AG04449 (cell line): ENCODE measurements around the gene CIB1.

Experiments
- CTCF ChIA-PET: fragments of 350-600 bp; formaldehyde crosslinking; extraction: SDS; loops from one replicate; lab custom pipeline; 2021; ENCODE audit warnings: antibody characterized with exemption; lab: Yijun Ruan, JAX
- POLR2A ChIA-PET: fragments of 400-600, 350-600 bp; formaldehyde crosslinking; extraction: SDS; loops from one replicate; lab custom pipeline; 2020; ENCODE audit warnings: antibody characterized with exemption, inconsistent platforms; lab: Yijun Ruan, JAX
- DNase-seq: peaks from one replicate; pipeline ENCODE4 v3.0.0-alpha.2; 2010; ENCODE audit warnings: low read depth, low spot score
- H3K4me3 ChIP-seq: 2 replicates; pipeline ENCODE4 v1.5.1; 2011; ENCODE audit warnings: low read depth, mild to moderate bottlenecking, control low read depth, low read length
- CTCF ChIP-seq: IDR thresholded peaks from one replicate; pipeline ENCODE4 v1.5.1; 2011; ENCODE audit warnings: mild to moderate bottlenecking, moderate library complexity, low read length, control low read depth, inconsistent platforms; ENCODE audit not compliant: insufficient read depth; ENCODE audit errors: missing control alignments

CIB1 gene

GRCh38 chr15:90213818-90214204 is 19.9 kb downstream of the CIB1 start:
- no peak for TF ChIP-seq CTCF
- DNase-seq, result no peak
- CTCF ChIA-PET, result interaction anchor here (1.3 to 1.8 kb wide), 3 partner anchors 9 to 12 kb away, joined by 3 to 7 read pairs (median 4); no protein-coding TSS in a partner anchor
- POLR2A ChIA-PET, result no interaction called here
- H3K4me3 ChIP-seq, result no peak overlapping the region

GRCh38 chr15:90213122-90213817 is 20.5 kb downstream of the CIB1 start:
- CTCF ChIA-PET, result interaction anchor here (1.3 to 1.8 kb wide), 4 partner anchors 8 to 11 kb away, joined by 3 to 14 read pairs (median 6); no protein-coding TSS in a partner anchor
- POLR2A ChIA-PET, result no interaction called here
- no peak overlapping the region for H3K4me3 ChIP-seq
- no peak for DNase-seq
- no peak for TF ChIP-seq CTCF

DNA sequence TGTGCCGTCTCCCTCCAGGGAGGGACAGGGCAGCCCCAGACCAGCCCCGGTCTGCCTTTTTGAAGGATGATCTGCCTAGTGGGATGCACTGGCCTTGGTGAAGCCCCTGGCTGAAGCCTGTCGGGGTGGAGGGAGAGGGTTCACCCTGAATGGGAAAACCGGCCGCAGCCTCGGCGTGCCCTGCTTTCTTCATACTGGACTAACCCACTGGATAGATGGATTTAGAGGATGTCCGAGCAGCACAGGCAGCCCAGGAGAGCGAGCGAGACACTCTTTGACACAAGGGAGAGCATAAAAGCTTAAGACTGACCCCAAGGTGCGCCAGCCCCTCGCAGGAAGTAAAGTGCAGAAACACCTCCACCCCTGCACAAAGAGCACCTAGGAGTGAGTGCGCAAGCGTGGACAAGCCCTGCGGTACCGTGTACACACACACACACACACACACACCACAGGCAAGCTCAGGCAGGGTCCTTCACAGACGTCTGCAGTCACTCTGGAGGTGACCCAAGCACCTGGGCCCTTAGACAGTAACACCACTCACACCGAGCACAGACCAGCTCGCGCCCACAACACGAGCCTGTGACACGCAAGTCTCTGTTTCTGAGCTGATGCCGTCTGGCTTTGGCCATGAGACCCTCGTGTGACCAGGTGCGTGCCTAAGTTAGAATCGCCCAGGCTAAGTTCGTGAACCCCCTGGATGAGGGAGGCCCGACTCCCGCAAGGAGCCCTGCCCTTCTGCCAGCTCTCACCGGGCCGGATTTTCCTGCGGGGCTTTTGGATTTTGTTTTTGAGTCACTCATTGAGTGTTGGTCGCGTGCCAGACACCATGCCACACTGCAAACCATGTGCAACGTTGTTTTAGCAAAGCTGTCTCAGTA is 21.3 kb downstream of the CIB1 start:
- no peak for TF ChIP-seq CTCF
- no peak for DNase-seq
- ChIA-PET CTCF (interaction anchor here (0.8 to 1.7 kb wide), 3 partner anchors 8 to 29 kb away, joined by 3 to 14 read pairs (median 3); no protein-coding TSS in a partner anchor), POLR2A (no interaction called here)
- H3K4me3 ChIP-seq, result no peak overlapping the region

DNA sequence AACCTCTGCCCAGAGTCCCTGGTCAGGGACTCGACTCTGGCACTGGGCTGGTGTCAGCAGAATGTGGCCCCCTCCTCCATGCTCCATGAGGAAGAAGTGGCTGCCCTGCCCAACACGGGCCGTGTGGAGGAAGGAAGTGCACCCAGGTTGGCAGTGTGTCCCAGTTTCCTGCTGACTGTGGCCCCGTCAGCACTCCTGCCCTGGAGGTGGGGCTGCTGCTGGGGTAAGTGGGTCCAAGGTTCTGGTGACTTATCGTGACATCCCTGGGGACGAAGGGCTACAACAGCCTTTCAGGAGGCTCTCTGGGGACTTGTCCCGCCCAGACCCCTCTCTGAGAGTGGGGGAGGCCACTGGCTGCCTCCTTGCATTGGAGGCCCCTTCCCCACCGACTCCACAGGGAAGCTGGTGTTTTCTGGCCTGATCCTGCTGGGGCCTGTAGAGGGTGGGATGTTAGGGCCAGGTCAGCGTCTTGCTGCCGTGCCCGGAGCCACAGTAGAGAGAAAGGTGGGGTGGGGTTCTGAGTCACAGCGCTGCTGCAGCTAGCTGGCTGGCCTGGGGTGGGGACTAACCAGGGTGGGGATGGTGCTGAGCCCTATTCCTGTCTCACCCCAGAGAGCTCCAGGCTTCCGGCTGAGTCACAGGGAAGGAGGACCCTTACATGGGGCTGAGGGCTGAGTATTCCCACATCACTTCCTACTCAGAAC is 22.1 kb downstream of the CIB1 start:
- TF ChIP-seq CTCF, result no peak
- DNase-seq, result no peak
- H3K4me3 ChIP-seq, result no peak overlapping the region

DNA sequence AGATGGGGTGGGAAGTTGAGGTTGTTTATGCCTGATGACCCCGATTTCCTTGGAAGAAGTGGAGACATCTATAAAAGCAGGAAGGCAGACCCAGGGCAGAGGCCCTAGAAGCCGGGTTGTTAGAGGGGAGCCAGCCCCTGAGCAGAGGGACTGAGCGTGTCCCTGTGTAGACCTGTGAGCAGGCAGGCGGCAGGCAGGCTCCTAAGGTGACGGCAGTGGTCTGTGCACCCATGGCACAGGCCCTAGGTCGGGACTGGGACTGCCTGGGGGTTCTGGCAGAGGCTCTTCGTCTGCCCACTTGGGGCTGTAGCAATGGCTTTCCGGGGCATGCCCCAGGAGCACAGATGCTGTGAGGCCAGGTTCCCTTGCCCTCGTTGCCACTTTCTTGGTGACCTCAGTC is 22.7 kb downstream of the CIB1 start:
- CTCF ChIA-PET, result interaction anchor here (1.9 kb wide), 1 partner anchor 10 kb away, joined by 5 read pairs; the partner anchor contains the start of gene SEMA4B
- DNase-seq, result no peak
- POLR2A ChIA-PET, result no interaction called here
- no peak overlapping the region for H3K4me3 ChIP-seq
- TF ChIP-seq CTCF, result no peak

More for the DNA sequence above, 22.1 kb downstream of the CIB1 start:
- ChIA-PET POLR2A (no interaction called here), CTCF (interaction anchor here (0.8 to 1.7 kb wide), 2 partner anchors 9 to 28 kb away, joined by 3 to 14 read pairs; no protein-coding TSS in a partner anchor)
